PFSK-1 (cell line): ENCODE measurements around the gene UGDH.

Experiments
- POLR2AphosphoS5 ChIP-seq: IDR thresholded peaks from 2 replicates; pipeline ENCODE4 v1.6.1; 2012; ENCODE audit warnings: low read depth, mild to moderate bottlenecking, control low read depth, low read length, moderate library complexity
- TAF1 ChIP-seq: IDR thresholded peaks from 2 replicates; pipeline ENCODE4 v1.6.1; 2012; ENCODE audit warnings: low read length, control low read depth, borderline replicate concordance; ENCODE audit not compliant: insufficient read depth

DNA sequence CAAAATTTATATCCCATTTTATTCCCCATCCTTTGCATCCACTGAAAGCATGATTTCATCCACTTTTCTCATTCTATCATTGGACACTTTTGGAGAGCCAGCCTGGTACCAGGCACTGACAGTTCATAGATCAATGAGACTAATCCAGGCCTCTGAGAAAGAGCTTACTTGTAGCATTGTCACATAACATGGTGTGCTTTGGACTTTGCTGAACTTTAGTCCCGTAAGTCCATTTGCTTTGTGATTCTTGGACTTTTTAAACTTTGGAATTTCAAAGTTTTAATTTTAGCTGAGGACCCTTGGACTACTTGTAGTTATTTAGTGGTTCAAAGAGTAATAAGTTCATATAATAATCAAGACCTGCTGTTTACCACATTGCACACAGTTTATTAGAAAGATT, 56.8 kb downstream of the UGDH start:
- TF ChIP-seq POLR2AphosphoS5 (no peak), TAF1 (no peak)
